Fibroblast of skin of back (primary cell): ENCODE measurements around the gene TMOD4.

Experiments used
- DNase-seq: peaks from one replicate; pipeline ENCODE4 v3.0.0-alpha.2; 2013

The TMOD4 gene

DNA sequence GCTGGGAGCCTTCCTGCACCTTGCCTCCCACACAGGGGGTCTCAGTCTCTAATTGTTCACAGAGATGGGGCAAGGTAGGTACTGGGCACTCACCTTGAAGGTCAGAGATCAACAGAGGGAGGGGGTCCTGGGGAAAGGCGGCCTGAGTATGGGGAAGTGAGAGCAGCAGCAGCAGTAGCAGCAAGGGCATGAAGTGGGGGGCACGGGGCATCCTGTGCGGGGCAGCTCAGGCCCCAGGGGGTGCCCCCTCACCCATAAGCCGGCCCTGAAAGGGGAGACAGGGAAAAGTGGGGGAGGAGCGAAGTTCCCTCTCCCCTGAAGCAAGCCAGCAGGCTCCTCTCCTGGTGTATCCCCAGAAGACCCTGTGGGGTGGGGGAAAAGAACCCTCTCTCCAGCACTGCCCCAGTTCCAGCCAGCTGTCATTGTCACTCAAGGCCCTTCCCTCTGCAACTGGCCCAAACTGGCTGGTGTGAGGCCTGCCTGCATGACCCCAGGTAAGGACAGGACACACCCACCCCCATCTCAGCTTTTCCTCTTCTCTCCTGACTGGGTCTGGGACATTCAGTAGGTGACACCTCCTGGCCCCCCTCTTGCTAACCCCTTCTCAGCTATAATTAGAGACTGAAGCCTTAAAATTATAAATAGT is 33.2 kb downstream of the TMOD4 start:
- DNase-seq = no peak

- DNase-seq = no peak
These were observed 38.0 kb downstream of the TMOD4 start for GRCh38 chr1:151137789-151138188.

DNA sequence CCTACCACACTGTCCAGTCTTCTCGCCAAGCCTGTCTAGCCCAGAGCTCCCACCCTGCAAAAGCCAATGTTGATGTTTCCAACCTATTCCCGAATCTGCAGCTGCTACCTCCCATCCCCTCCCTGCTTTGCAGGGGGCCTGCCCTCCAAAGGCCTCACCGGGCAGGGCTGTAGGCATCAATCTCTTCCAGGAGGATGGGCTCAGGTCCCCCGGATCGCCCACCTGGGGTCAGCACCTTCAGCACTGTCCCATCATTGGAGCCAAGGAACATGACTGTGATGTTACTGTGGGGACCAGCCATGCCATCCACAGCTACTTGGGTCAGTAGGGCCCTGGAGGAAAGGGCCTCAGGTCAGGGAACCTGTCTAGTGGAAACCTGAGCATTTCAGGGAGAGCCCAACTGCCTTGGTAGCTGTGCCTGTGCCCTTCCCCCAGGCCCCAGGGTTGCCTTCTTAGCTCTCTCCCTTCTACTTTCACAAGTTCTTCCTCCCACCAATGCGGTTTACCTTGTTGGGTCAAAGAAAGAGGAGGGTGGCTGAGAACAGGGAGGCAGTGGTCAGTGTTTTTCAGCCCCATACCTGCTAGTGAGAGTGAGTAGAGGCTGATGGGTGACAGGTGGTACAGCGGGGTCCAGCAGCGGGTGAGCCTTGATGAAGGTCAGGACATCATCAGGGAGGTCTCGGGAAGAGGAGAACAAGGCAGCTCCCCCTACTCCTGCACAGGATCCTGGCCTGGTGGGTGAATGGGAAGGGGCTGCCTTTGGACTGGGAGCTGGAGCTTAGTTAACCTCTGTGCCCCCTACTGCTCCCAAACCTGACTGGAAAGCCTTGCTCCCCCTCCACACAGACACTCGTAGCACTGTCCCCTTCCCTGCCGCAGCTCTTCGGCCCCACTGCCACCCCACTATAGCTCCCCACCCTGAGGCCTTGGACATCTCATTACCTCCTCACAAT is 40.1 kb downstream of the TMOD4 start:
- DNase-seq = no peak

GRCh38 chr1:151134991-151135390 is 40.8 kb downstream of the TMOD4 start:
- no peak for DNase-seq

DNA sequence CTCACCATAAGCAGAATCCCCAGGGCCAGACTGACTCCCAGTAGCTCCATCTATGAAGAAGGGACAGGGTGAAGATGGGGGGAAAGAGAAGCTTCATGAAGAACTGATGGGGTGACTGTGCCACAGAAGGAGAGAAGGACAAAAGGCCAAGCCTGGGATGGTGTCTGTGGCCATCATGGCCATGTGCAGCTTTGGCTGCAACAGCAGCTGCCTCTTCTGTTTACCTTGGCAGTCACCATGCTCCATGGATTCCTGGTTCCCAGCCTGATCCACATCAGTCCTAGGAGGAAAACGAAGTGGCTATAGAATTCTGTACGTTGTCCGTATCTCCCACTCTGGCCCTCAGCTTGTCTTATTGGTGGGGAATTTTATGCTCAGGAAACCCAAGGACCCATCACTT is 41.4 kb downstream of the TMOD4 start:
- no peak for DNase-seq

GRCh38 chr1:151133018-151133806 is 42.6 kb downstream of the TMOD4 start:
- no peak for DNase-seq

DNA sequence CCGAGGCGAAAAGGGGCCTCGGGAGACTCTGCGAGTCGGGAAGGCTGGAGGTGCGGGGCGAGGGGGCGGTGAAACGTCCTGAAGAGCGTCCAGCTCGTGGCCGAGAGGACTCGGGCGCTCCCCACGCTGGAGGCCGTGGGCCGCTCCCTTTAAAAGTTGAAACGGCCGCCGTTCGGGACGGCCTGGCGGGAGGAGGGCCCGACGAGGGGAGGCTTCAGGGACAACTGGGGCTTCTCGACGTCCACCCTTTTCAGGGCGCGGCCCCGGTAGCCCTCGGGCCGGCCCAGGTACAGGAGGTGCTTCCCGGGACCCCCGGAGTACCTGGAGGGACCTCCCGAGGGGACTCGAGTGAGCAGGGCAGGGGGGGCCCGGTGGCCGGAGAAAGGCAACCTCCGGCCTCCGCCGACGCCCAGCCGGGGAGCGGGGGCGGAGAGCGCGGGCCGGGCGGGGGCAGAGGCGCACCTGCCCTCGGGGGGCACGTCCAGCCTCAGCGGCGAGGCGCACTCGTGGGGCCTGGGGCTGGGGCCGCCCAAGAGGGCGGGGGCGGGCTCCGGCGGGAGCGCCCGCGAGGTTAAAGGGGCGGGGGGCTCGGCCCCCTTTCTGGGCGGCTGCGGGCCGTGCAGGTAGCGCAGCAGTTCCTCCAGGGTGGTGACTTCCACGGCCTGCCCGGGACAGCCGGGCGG is 43.3 kb downstream of the TMOD4 start:
- DNase-seq = no peak

DNA sequence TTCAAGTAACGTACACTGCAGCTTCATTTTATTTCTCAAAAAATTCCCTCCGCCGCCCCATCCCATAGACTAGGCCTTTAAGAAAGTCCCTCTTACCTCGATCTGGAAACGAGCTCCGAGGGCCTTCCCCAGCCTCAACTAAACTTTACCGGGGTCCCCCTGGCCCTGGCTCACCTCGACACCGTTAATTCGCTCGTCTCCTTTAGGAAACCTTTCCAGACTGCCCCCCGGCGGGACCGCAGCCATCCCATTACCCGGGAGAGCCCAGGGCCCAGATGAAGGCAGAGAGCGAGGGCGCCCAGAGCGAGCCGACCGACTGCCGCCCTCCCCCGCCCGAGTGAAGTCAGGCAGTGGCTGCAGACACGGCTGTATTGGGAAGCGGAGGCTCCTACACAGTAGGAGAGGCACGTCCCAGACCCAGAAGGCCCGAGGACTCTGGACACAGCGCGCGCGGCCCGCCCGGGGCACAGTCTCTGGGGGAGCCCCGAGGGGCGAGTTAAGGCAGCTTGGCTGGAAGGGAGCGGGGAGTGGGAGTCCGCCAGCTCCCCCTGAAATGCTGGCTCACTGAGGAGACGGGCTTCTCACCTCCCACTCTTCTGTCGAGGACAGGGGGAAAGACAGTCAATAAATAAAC is 44.0 kb downstream of the TMOD4 start:
- no peak for DNase-seq

DNA sequence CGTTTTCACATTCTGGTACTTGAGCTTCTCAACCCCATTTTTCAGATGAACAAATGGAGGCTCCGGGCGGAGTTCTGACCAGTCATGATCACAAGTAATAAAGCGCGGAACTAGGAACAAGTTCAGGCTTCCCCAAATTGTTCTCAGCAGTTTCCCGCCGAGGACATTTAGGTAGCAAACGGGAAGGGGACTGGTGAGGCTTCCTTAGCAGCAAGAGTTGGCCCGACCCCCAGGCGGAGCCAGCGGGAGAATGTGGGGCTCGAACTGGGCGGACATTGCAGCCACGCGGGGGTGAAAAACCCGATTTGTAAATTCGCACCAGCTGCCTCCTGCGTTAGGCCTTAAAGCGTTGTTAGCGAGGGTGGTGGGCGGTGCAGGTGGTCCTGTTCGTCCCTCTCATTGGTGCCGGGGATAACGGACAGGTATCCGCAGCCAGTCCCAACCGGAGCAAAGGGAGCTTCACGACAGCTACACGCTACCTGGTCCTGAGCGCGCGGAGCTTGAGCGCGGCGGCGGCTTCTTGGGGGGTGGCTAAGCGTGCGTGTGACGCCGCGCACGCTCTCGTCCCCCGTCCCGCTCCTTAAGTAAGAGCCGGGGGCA is 44.7 kb downstream of the TMOD4 start:
- DNase-seq = peak; percentile 79

GRCh38 chr1:151128800-151129199 is 47.0 kb downstream of the TMOD4 start:
- DNase-seq = no peak

DNA sequence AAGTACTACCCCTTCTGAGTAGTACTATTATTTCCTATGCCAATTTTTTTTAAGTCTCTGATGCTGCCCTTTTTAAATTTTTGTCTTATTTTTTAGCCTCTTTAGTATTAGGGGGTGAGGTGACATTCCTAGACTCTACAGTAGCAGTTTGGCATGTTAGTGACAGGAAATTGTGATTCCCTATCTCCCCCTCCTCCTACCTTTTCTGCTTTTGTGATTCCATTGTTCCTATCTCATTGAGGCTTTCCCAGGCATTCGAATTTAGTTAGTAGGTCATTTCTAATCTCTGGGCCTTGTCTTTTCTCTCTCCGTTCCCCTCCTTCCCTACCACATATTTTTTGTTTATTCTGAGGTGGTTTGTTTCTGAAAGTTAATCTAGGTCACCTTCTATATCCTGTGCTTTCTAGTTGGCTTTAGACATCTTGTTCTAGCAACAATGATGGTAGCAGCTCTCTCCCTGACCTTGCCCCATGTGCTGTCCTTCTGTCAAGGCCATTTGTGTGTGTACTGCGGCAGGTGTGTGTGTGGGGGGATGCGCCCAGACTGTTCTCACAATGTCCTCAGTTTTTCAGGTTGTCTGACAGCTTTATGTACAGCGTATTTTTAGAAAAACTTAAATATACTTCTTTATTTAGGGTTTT is 50.9 kb downstream of the TMOD4 start:
- no peak for DNase-seq
